K562 (cell line): ENCODE results near the gene ALDH18A1. TPM values are rescaled to one million over a fixed set of nuclear protein-coding genes. Genes with fewer than 3 reads are reported as not detected.
A peak's percentile ranks its signal among the peaks of the same experiment; 100 is the strongest.

Experiments used
- CC2D1A ChIP-seq: fragments of 450-650 bp; IDR thresholded peaks from 2 replicates; pipeline ENCODE4 v1.6.1; 2017; ENCODE audit warnings: mild to moderate bottlenecking
- COPS2 ChIP-seq: fragments of 450-650 bp; conservative IDR thresholded peaks from 2 replicates; pipeline ENCODE4 v1.6.1; 2016; ENCODE audit warnings: mild to moderate bottlenecking, moderate library complexity
- FIP1L1 ChIP-seq: fragments of 200-400 bp; formaldehyde crosslinking; IDR thresholded peaks from 2 replicates; pipeline ENCODE4 v1.6.1; 2018; ENCODE audit warnings: mild to moderate bottlenecking, low read depth, low read length; ENCODE audit not compliant: poor library complexity, severe bottlenecking
- FOXK2 ChIP-seq, 2 experiments: fragments of 450-650 bp; IDR thresholded peaks in 1 of 2; conservative IDR thresholded peaks in 1 of 2; 2 replicates each; pipeline ENCODE4 v1.6.1; 2016; ENCODE audit warnings: low read depth in 2 of 2, mild to moderate bottlenecking in 1 of 2
- GABPB1 ChIP-seq: sonication (generic); formaldehyde crosslinking; IDR thresholded peaks from 2 replicates; pipeline ENCODE4 v1.8.0; 2022; ENCODE audit warnings: mild to moderate bottlenecking, missing genetic modification reagents
- HDAC8 ChIP-seq: fragments of 450-650 bp; IDR thresholded peaks from 2 replicates; pipeline ENCODE4 v1.6.1; 2016; ENCODE audit warnings: mild to moderate bottlenecking, missing genetic modification characterization, moderate library complexity, missing compliant biosample characterization
- LCOR ChIP-seq: sonication (generic); formaldehyde crosslinking; IDR thresholded peaks from 2 replicates; pipeline ENCODE4 v1.8.0; 2022; ENCODE audit warnings: mild to moderate bottlenecking, missing genetic modification reagents
- MCM5 ChIP-seq: fragments of 450-650 bp; IDR thresholded peaks from 2 replicates; pipeline ENCODE4 v1.6.1; 2016; ENCODE audit warnings: low read depth
- MIER1 ChIP-seq: fragments of 450-650 bp; IDR thresholded peaks from 2 replicates; pipeline ENCODE4 v1.6.1; 2016; ENCODE audit warnings: antibody characterized with exemption, mild to moderate bottlenecking, low read depth
- NCOA2 ChIP-seq, 2 experiments: fragments of 450-650 bp; IDR thresholded peaks; 2 replicates each; pipeline ENCODE4 v1.6.1; 2018; ENCODE audit warnings: mild to moderate bottlenecking in 2 of 2, moderate library complexity in 1 of 2; ENCODE audit not compliant: partially characterized antibody in 2 of 2
- NFIX ChIP-seq: fragments of 250-450 bp; sonication (Bioruptor Pico); IDR thresholded peaks from 2 replicates; pipeline ENCODE4 v1.4.0; 2020; ENCODE audit warnings: low read depth, mild to moderate bottlenecking, moderate library complexity
- NR2C2 ChIP-seq, 2 experiments: fragments of 200-800 bp in 1 of 2; sonication (Bioruptor generic) in 1 of 2; sonication (generic) in 1 of 2; formaldehyde crosslinking in 1 of 2; IDR thresholded peaks; 2 replicates each; pipeline versions ENCODE4 v1.6.1 to v1.8.0; 2016 to 2022; ENCODE audit warnings: mild to moderate bottlenecking in 1 of 2, missing compliant biosample characterization in 1 of 2, missing genetic modification characterization in 1 of 2, missing genetic modification reagents in 1 of 2
- PHTF2 ChIP-seq: fragments of 250-450 bp; sonication (Bioruptor Pico); IDR thresholded peaks from 2 replicates; pipeline ENCODE4 v1.5.0; 2021; ENCODE audit warnings: mild to moderate bottlenecking
- POLR2AphosphoS5 ChIP-seq: IDR thresholded peaks from 2 replicates; pipeline ENCODE4 v1.6.1; 2011; ENCODE audit warnings: mild to moderate bottlenecking, low read depth, low read length, moderate library complexity; ENCODE audit not compliant: control insufficient read depth, insufficient read depth
- RBM17 ChIP-seq: fragments of 200-400 bp; formaldehyde crosslinking; IDR thresholded peaks from 2 replicates; pipeline ENCODE4 v1.6.1; 2017; ENCODE audit warnings: low read depth, mild to moderate bottlenecking, low read length, borderline replicate concordance
- SMARCA5 ChIP-seq: fragments of 450-650 bp; IDR thresholded peaks from 2 replicates; pipeline ENCODE4 v1.6.1; 2016
- TAL1 ChIP-seq: fragments of 450-650 bp; IDR thresholded peaks from 2 replicates; pipeline ENCODE4 v1.6.1; 2016; ENCODE audit warnings: mild to moderate bottlenecking
- YY1 ChIP-seq, 3 experiments: IDR thresholded peaks; 2 replicates each; pipeline ENCODE4 v1.6.1; 2011; ENCODE audit warnings: low read length in 2 of 3, mild to moderate bottlenecking in 2 of 3, moderate library complexity in 2 of 3, borderline replicate concordance in 1 of 3, control low read depth in 1 of 3, low read depth in 1 of 3; ENCODE audit not compliant: insufficient read depth in 3 of 3, insufficient replicate concordance in 2 of 3, control insufficient read depth in 1 of 3, insufficient read length in 1 of 3; ENCODE audit errors: extremely low read depth in 1 of 3
- ZNF24 ChIP-seq: fragments of 450-650 bp; IDR thresholded peaks from 2 replicates; pipeline ENCODE4 v1.6.1; 2016
- ZNF695 ChIP-seq: fragments of 450-650 bp; formaldehyde crosslinking; IDR thresholded peaks from 2 replicates; pipeline ENCODE4 v1.4.0; 2020; ENCODE audit warnings: mild to moderate bottlenecking, moderate library complexity
- ZNF740 ChIP-seq, 3 experiments: fragments of 200-800 bp in 1 of 3; sonication (Bioruptor generic) in 1 of 3; sonication (generic) in 1 of 3; formaldehyde crosslinking in 1 of 3; IDR thresholded peaks; 2 replicates each; pipeline versions ENCODE4 v1.6.1 to v1.8.0; 2016 to 2022; ENCODE audit warnings: mild to moderate bottlenecking in 2 of 3, missing compliant biosample characterization in 2 of 3, missing genetic modification characterization in 2 of 3, missing genetic modification reagents in 1 of 3
- polyA plus RNA-seq, 8 experiments: library from polyadenylated mRNA; depleted of rRNA in 4 of 8; stranded (reverse) in 5 of 8; unstranded in 3 of 8; fragments of >200 nt; fragmentation: Nextera tagmentation in 2 of 8; fragmentation: Illumina TruSeq in 1 of 8; extraction: Ambion mirVana in 2 of 8; extraction: Trizol in 1 of 8; gene quantifications; 2 replicates each; pipeline versions ENCODE4 v1.2.1 to v1.2.3, GENCODE V29; 2011 to 2014; ENCODE audit warnings: inconsistent platforms in 1 of 8, missing spikeins in 1 of 8
- total RNA-seq, 7 experiments: library from RNA; depleted of rRNA in 6 of 7; stranded (reverse); fragments of >200 nt in 6 of 7; fragmentation: Illumina TruSeq in 2 of 7; extraction: Trizol in 2 of 7; gene quantifications; 2 replicates each; pipeline versions ENCODE4 v1.2.1 to v1.2.3, GENCODE V29; 2011 to 2021; ENCODE audit warnings: low replicate concordance in 1 of 7
- TF ChIP-seq, protein P1 (sequence below), 2 experiments: IDR thresholded peaks; 2 replicates each; pipeline ENCODE4 v1.6.1; 2011; ENCODE audit warnings: borderline replicate concordance in 1 of 2, control low read depth in 1 of 2, low read depth in 1 of 2, low read length in 1 of 2, mild to moderate bottlenecking in 1 of 2, mixed read lengths in 1 of 2, moderate library complexity in 1 of 2; ENCODE audit not compliant: insufficient read depth in 1 of 2, insufficient read length in 1 of 2, poor library complexity in 1 of 2, severe bottlenecking in 1 of 2; ENCODE audit errors: extremely low read depth in 1 of 2
- TF ChIP-seq, protein P2 (sequence below): fragments of 250-450 bp; sonication (Bioruptor Pico); IDR thresholded peaks from 2 replicates; pipeline ENCODE4 v1.5.0; 2021

The ALDH18A1 gene
- total and polyA plus RNA-seq, 9 of the 15 experiments (the other 6 are each of a cell fraction or from before 2014, with no cell fraction given) = 12.0 to 83.3 (median 43.8) TPM

DNA sequence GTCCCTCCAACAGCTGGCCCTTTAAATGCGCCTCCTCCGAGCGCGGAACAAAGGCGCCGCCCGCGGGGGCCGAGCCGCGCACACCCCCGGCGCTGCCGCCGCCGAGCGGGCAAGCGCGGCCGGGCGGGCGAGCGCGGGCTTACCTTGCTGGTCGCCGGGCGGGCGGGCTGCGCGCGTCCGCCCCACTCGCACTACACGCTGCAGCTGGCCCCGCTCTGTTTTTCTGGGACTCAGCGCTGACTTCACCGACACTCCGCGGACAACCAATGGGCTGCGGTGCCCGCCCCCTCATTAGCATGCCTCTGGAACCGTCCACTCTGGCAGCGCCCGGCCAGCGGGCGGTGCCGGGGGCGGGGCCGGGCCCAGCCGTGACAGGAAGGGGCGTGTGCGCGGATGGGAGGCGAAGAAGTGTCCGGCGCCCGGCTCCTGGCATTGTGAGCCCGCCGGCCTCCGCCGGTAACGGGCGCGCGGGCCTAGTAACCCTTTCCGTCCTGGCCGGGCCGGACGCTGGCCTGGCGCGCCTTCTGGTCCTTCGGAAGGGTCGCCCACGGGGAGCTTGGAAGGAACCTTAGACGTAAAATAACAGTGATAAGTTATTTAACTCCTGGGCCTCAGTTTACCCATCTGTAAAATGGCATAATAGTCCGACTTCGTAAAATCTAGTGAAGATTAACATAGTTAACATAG lies 95.2 kb downstream of the ALDH18A1 start, which contains the start of gene SORBS1 (continued):
- TF ChIP-seq ZNF740 (CRISPR knock-in tag; IDR thresholded peaks at IDR 0.05) = no peak
- no peak for TF ChIP-seq ZNF740 (tag; IDR thresholded peaks at IDR 0.05)
- no peak for TF ChIP-seq RBM17
- no peak for TF ChIP-seq PHTF2 (CRISPR knock-in tag)
- peak; percentile 20; the same call in 1 of the 2 replicates for TF ChIP-seq CC2D1A
- no peak for TF ChIP-seq ZNF695
- no peak for TF ChIP-seq MCM5
- no peak for TF ChIP-seq FIP1L1
- TF ChIP-seq, protein P1, sequence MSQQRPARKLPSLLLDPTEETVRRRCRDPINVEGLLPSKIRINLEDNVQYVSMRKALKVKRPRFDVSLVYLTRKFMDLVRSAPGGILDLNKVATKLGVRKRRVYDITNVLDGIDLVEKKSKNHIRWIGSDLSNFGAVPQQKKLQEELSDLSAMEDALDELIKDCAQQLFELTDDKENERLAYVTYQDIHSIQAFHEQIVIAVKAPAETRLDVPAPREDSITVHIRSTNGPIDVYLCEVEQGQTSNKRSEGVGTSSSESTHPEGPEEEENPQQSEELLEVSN (IDR thresholded peaks at IDR 0.05; ENCODE audit: borderline replicate concordance in 1 of 2, extremely low read depth in 1 of 2, insufficient read depth in 1 of 2, insufficient read length in 1 of 2, low read depth in 1 of 2, low read length in 1 of 2, poor library complexity in 1 of 2, severe bottlenecking in 1 of 2) = peak in 1 of 2 experiments; percentile 58
- no peak for TF ChIP-seq HDAC8 (tag)
- no peak for TF ChIP-seq TAL1
- no peak for TF ChIP-seq MIER1
- no peak for TF ChIP-seq COPS2
- TF ChIP-seq POLR2AphosphoS5 = peak; percentile 34
- no peak for TF ChIP-seq LCOR
- TF ChIP-seq NCOA2 (IDR thresholded peaks at IDR 0.05; ENCODE audit: partially characterized antibody in 2 of 2) = no peak
- TF ChIP-seq, protein P2, sequence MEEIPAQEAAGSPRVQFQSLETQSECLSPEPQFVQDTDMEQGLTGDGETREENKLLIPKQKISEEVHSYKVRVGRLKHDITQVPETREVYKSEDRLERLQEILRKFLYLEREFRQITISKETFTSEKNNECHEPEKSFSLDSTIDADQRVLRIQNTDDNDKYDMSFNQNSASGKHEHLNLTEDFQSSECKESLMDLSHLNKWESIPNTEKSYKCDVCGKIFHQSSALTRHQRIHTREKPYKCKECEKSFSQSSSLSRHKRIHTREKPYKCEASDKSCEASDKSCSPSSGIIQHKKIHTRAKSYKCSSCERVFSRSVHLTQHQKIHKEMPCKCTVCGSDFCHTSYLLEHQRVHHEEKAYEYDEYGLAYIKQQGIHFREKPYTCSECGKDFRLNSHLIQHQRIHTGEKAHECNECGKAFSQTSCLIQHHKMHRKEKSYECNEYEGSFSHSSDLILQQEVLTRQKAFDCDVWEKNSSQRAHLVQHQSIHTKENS (CRISPR knock-in tag) = no peak
- TF ChIP-seq NFIX (CRISPR knock-in tag) = no peak
- TF ChIP-seq FOXK2 (conservative IDR thresholded peaks at IDR 0.05 in 1 of 2, IDR thresholded peaks at IDR 0.05 in 1 of 2; ENCODE audit: low read depth in 2 of 2) = no peak
- TF ChIP-seq NR2C2 (CRISPR knock-in tag; IDR thresholded peaks at IDR 0.05) = no peak
- TF ChIP-seq NR2C2 (tag; IDR thresholded peaks at IDR 0.05) = no peak
- no peak; the same call in none of the 2 replicates for TF ChIP-seq SMARCA5
- no peak; the same call in 1 of the 2 replicates for TF ChIP-seq ZNF24
- TF ChIP-seq GABPB1 (CRISPR knock-in tag) = peak; percentile 56; the same call in 1 of the 2 replicates
- TF ChIP-seq YY1 (IDR thresholded peaks at IDR 0.05; ENCODE audit: borderline replicate concordance in 1 of 3, control insufficient read depth in 1 of 3, extremely low read depth in 1 of 3, insufficient read depth in 3 of 3, insufficient read length in 1 of 3, insufficient replicate concordance in 2 of 3, low read depth in 1 of 3, low read length in 2 of 3) = peak in 2 of 3 experiments; percentile 19 to 37
